DMS79 treated with DMSO at 0.1 percent for 48 hours (cell line): Measurements from ENCODE around the gene EFHC1.

Experiments used
- DNase-seq: peaks from one replicate; lab custom pipeline; 2025; lab: John Stamatoyannopoulos, UW

EFHC1 gene

DNA sequence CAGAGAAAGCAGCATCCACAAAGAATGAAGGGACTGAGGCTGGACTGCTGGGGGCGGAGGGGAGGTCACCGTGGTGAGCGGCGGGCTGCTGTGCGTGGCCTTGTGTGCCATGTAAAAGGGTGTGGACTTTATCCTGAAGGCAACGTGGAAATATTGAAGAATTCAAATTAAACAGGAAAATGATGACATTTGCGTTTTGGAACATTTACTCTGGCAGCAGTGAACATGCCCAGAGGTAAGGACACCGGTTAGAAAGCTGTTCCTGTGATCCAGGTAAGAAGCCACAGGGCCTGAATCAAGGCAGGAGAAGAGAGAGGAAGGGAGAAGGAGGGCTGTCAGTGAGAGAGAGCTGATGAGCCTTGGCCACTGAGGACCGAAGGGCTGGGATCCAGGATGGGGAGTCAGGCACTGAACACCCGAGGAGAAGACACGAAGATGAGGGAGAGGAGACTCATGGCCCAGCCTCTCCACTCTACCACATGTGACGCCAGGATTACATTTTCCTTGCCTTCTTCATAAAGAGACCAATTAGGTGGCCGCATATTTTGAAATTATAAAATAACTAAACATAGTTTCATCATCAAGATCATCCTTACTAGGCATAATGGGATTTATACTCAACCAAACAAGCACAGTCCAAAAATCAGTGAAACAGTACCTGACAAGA is 98.3 kb downstream of the EFHC1 start:
- no peak for DNase-seq

DNA sequence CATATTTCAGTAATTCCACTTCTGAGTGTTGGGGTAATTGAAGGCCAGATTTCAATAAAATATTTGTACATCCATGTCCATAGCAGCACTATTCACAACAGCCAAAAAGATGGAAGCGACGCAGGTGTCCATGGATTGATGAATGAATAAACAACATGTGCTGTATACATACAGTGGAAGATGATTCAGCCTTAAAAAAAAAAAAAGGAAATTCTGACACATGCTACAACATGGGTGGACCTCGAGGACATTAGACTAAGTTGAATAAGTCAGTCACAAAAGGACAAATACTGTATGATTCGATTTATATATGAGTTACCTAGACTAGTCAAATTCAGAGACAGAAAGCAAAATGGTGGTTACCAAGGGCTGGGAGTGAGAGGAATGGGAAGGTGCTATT is 99.5 kb downstream of the EFHC1 start:
- DNase-seq = no peak

DNA sequence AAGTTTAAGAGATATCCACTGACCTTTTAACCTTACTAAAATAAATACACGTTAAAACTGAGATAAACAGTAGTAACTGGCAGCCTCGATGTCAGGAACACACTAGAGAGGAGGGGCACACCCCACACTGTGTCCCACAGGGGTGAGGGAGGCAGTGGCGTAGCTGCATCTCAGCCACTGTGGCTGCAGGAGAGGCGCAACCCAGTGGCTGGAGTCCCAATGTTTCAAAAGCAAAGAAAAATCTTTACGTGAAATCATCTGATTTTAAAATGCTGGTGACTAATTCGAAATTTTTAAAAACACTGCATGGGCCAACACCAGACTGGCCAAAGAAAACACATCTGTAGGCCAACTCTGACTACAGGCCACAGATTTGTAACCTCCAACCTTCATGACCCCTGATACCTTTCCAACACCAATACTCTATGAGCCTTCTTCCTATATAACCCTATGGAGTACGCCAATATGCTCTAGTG is 102.0 kb downstream of the EFHC1 start:
- no peak for DNase-seq

DNA sequence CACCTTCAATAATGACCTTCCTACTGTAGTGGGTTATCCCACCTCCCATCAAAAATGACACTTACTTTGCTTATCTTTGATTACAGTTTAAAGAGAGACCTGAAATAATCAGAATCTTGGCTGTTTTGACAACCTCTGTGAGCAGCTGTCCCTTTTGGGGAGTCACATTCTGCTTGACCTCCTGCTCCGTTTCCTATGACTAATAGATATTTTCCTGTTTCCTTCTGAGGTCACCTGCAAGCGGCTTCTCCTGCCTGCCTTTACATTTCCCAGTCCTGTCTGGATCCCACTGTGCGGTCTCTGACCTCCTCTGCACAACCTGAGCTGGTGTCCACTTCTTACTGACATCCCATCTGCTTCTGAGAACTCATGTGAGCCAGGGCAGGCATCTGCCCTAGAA is 102.5 kb downstream of the EFHC1 start:
- no peak for DNase-seq

DNA sequence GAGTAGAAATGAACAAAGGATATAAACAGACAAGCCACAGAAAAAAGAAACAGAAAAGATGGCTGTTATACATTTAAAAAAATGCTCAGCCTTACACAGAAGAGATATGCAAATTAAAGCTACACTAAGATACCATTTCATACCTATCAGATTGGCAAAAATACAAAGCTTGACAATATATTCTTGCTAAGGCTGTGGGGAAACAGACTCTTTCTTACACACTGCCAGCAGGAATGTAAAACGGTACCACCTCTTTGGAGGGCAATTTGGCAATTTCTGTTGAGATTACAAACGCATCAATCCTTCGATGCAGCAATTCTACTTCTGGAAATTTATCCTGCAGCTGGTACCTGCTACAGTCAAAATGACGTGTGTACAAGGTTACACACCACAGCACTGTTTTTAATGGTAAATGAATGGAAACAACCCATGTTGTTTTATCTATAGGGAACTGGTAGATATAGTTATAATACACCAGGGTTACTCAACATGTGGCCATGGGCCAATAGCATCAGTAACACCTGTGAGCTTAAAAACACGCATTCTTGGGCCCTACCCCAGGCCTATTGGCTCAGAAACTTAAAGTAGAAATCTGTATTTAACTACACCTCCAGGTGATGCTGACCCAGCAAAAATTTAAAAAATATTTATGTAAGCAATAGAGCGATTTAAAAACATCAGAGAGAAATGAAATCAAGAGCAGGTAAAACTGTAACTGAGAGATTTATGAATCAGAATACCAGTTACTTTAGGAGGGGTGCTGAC is 103.4 kb downstream of the EFHC1 start:
- DNase-seq = no peak

DNA sequence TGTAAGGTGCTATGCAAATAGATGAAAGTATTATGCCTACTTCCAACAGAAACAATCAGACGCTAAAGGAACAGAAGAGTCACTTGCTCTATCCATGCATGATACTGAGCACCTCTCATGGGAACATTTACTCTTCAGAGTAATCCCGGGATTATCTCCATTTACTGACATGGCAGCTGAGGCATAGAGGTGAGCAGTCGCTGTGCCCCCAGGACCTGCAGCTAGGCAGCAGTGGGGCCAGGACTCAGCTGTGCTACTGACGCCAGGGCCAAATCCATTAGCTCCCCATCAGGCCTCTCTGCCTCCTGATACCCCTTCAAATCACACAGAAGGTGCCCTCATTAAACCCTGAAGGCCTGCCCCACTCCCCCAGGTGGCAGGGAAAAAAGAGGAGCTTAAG is 104.8 kb downstream of the EFHC1 start:
- no peak for DNase-seq

GRCh38 chr6:52526634-52527033 is 106.5 kb downstream of the EFHC1 start:
- DNase-seq = no peak

DNA sequence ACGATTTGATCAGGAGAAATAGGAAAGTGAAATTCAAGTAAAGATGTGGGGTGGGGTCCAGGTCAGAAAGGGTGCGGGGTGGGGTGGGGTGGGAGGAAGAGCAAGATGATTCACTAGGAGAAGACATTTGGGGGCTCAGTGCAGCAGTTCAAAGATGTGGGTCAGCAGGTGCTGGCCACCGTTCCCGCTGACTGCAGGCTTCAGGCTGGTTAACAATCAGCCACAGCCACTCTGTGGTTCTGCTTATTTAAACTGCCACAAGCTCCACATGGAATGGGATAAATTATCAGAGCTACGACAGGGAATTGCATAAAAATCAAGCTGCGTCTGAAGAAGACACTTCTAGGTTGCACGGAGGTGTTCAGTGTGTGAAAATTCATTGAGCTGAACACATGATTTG is 107.3 kb downstream of the EFHC1 start:
- no peak for DNase-seq

DNA sequence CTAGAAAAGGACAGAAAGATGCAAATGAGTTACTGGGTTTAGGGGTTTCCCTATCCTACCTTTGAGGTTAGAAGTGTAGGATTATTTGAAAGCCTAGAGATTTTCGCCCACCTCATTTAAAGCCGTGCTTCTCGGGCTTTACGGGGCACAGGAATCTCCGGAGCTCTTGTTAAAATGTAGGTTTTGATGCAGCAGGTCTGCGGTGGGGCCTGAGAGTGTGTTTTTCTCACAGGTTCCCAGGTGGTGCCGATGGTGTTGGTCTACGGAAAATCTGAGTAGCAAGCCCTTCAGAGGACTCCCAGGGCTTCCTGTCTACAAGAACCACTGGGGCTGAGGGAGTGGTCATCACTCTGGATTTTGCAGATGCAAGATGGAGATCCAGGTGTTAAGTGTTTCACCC is 109.2 kb downstream of the EFHC1 start:
- DNase-seq = no peak

DNA sequence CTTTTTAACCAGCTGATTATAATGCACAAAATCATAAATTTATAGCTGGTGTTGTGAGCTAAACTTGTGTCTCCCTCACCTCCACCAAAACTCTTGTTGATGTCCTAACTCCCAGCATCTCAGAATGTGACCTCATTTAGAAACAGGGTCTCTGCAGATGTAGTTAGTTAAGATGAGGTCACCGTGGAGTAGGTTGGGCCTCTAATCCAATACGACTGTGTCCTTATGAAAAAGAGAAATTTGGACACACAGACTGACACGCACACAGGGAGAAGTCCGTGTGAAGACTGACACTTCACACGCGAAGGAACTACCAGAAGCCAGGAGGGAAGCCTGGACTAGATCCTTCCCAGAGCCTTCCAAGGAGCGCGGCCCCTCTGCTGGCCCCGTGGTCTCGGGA is 110.2 kb downstream of the EFHC1 start:
- DNase-seq = no peak

DNA sequence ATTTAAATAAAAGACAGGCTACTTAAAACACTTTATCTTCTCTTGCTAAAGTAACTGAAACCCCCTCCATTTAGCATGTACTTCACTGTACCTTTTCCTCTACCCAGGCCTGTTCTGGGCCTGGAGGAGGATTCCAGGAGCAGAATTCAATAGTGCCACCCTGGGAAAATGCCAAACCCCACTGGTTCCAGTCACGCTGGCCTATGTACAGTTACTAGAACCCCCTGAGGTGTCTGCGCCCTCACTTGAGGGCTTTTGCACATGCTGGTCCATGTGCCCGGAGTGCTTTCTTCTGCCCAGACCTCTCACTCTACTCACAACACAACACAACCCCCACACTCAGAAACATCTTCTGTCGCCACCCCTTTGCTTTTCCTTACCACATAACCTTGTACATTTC is 111.3 kb downstream of the EFHC1 start:
- DNase-seq = no peak

DNA sequence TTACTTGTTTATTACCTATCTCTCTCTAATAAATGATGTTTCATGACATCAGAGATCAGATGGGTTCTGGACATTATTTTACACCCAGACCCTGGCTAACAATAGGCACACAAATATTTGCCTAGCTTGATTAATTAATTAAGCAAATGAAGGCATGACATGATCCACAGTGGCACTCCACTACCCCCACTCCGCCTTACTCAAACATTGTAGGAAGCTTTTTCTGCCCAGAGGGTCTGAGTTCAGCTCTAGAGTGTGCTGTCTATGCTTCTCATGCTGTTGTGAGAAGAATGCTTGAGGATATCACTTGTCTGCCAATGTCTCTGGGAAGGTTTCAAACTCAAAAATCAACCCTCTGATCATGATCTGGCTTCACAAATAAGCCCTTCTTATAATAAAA is 111.7 kb downstream of the EFHC1 start:
- no peak for DNase-seq

GRCh38 chr6:52532457-52532856 is 112.3 kb downstream of the EFHC1 start:
- no peak for DNase-seq

- no peak for DNase-seq
Observed at GRCh38 chr6:52533491-52533890, 113.3 kb downstream of the EFHC1 start.

GRCh38 chr6:52534363-52534762 is 114.2 kb downstream of the EFHC1 start:
- no peak for DNase-seq

DNA sequence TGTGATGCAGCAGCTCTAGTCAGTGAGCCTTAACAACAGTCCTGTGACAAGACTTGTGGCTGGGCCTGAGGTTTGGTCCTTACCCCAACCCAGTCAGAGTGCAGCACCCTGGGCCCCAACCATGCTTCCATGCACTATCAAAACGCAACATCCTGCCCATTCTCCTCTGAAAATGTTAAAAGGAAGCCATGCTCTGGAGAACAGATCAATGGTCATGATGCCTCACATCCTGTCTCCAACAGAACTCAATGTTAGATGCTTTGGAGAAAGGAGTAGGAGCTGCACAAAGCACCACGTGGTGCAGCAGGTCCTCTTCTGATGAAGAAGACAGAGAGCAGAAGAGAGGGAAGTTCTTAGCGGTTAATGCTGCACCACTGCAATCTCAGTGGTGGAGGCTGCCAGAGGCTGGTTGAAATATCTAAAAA is 114.8 kb downstream of the EFHC1 start:
- no peak for DNase-seq

GRCh38 chr6:52535711-52536423 is 115.7 kb downstream of the EFHC1 start:
- DNase-seq = no peak

DNA sequence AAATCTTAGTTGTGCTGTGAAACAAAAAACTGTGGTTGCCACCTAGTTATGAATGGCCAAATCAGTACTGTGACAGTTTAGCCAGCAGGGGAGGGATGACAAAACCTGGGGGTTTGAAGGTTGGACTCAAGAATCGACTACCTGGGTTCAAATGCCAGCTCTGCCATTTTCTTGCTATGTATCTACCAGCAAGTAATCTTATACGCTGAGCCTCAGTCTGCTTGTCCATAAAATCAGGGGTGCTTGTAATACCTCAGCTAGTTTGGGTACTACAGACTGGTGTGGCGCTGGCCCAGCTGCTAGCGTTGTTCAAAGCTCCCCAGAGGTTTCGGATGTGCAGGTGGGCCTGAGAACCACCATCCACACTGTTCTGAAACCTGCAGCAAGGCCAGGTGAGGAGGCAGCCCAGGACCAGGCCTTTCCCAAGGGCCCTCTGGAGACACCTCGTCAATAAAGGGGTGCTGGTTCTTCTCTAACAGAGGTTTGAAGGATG is 116.3 kb downstream of the EFHC1 start:
- DNase-seq = no peak

DNA sequence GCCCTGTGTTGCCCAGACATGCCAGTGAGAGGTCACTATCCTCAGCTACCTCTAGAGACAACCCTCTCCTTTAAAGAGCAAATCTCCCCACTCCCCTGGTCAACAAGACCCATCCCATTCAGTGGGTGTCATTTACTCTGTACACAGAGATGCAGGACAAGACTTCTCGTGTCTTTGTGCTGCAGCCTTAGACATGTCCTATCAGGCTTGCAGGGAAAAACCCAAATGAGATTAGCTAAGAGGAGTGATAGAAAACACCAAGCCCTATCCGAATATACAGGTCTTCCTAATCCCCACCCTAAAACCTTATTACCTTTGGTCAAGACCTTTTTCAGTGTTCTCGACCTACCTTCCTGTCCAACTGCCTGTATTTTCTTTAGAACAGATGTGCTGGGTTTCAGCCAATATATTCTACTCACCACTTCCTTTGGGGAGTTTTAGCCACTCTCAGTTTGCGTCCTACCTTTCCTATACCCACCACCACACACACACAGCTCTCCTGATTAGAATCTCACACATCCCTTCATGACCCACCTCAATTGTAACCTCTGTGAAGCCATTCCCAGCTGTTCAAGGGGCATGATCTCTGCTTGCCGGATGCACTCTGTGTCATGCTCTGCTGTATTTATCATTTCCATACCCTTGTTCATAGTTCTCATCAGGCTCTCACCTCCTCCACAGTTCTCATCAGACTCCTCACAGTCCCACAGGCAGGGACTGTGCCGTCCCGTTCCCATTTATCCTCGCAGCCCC is 117.0 kb downstream of the EFHC1 start:
- no peak for DNase-seq

- DNase-seq = no peak
Observed at GRCh38 chr6:52538252-52538900, 118.2 kb downstream of the EFHC1 start.

DNA sequence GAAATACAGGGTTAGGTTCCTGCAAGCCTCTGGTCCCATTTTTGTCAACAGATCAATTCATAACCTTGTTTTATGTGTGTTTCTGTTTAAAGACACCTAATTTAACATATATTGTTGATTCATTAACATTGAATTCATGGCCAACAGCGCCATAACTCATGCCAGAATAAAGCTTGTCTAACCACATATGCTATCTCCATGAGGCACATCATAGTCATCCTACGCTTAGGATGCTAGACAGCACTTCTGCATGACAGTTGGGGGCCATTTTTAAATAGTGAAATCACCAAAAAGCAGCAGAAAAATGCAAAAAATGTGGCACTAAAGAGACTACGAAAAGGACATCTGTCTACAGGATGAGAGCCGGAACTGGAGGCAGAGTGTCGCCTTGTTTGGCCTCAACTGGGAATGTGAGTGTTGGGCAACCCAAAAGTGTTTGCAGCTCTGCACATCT is 118.8 kb downstream of the EFHC1 start:
- no peak for DNase-seq

- DNase-seq = no peak
Observed at GRCh38 chr6:52539607-52540006, 119.5 kb downstream of the EFHC1 start.
